Measurements from ENCODE around the gene PPP1R14C.

The PPP1R14C gene

GRCh38 chr6:150169181-150169580 lies 26.3 kb downstream of the PPP1R14C start:
- no peak for DNase-seq (ENCODE audit: low read depth, low spot score)
- no peak overlapping the region for H3K4me3 ChIP-seq (ENCODE audit: low read depth, low read length)
- CTCF ChIA-PET = interaction anchor here (1.1 to 1.4 kb wide), 2 partner anchors 11 to 89 kb away, joined by 3 read pairs; no protein-coding TSS in a partner anchor
- TF ChIP-seq, protein P1, sequence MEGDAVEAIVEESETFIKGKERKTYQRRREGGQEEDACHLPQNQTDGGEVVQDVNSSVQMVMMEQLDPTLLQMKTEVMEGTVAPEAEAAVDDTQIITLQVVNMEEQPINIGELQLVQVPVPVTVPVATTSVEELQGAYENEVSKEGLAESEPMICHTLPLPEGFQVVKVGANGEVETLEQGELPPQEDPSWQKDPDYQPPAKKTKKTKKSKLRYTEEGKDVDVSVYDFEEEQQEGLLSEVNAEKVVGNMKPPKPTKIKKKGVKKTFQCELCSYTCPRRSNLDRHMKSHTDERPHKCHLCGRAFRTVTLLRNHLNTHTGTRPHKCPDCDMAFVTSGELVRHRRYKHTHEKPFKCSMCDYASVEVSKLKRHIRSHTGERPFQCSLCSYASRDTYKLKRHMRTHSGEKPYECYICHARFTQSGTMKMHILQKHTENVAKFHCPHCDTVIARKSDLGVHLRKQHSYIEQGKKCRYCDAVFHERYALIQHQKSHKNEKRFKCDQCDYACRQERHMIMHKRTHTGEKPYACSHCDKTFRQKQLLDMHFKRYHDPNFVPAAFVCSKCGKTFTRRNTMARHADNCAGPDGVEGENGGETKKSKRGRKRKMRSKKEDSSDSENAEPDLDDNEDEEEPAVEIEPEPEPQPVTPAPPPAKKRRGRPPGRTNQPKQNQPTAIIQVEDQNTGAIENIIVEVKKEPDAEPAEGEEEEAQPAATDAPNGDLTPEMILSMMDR (IDR thresholded peaks at IDR 0.05; ENCODE audit: insufficient read depth, low read length, missing control alignments) = no peak
- POLR2A ChIA-PET = no interaction called here

- POLR2A ChIA-PET = no interaction called here
- CTCF ChIA-PET = interaction anchor here (1.1 to 1.4 kb wide), 2 partner anchors 11 to 90 kb away, joined by 3 read pairs; no protein-coding TSS in a partner anchor
- TF ChIP-seq, protein P1 (IDR thresholded peaks at IDR 0.05; ENCODE audit: insufficient read depth, low read length, missing control alignments) = no peak
- H3K4me3 ChIP-seq (ENCODE audit: low read depth, low read length) = no peak overlapping the region
- DNase-seq (ENCODE audit: low read depth, low spot score) = peak; percentile 49
Observed at GRCh38 chr6:150169609-150170008, 26.8 kb downstream of the PPP1R14C start.

DNA sequence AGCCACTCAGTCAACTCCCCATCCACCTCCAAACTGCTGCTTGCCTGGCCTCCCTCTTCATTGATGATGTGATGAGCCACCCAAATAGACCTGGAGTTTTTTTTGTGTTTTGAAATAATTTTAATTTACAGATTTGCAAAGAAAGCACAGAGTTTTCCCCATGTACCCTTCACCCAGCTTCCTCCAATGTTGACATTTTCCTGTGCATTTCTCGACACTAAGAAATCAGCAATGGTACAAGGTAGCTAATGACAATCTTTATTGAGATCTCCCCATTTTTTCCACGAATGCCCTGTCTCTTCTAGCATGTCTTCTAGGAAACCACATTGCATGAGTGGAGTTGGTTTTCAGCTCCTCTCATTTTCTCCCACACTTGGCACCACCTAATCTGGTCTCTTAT lies 30.1 kb downstream of the PPP1R14C start:
- CTCF ChIA-PET = interaction anchor here (1.1 kb wide), 1 partner anchor 222 kb away, joined by 3 read pairs; no protein-coding TSS in a partner anchor
- no peak for DNase-seq (ENCODE audit: low read depth, low spot score)
- TF ChIP-seq, protein P1 (IDR thresholded peaks at IDR 0.05; ENCODE audit: insufficient read depth, low read length, missing control alignments) = no peak
- no peak overlapping the region for H3K4me3 ChIP-seq (ENCODE audit: low read depth, low read length)
- POLR2A ChIA-PET = no interaction called here

- POLR2A ChIA-PET = no interaction called here
- no peak for DNase-seq (ENCODE audit: low read depth, low spot score)
- no peak overlapping the region for H3K4me3 ChIP-seq (ENCODE audit: low read depth, low read length)
- TF ChIP-seq, protein P1 (IDR thresholded peaks at IDR 0.05; ENCODE audit: insufficient read depth, low read length, missing control alignments) = no peak
- CTCF ChIA-PET = no interaction called here
Observed at GRCh38 chr6:150175586-150176151, 32.8 kb downstream of the PPP1R14C start.

GRCh38 chr6:150176152-150176551 lies 33.3 kb downstream of the PPP1R14C start:
- no peak overlapping the region for H3K4me3 ChIP-seq (ENCODE audit: low read depth, low read length)
- TF ChIP-seq, protein P1 (IDR thresholded peaks at IDR 0.05; ENCODE audit: insufficient read depth, low read length, missing control alignments) = no peak
- ChIA-PET CTCF (no interaction called here), POLR2A (no interaction called here)
- no peak for DNase-seq (ENCODE audit: low read depth, low spot score)

GRCh38 chr6:150176659-150177058 lies 33.8 kb downstream of the PPP1R14C start:
- CTCF ChIA-PET = no interaction called here
- TF ChIP-seq, protein P1 (IDR thresholded peaks at IDR 0.05; ENCODE audit: insufficient read depth, low read length, missing control alignments) = no peak
- POLR2A ChIA-PET = no interaction called here
- no peak overlapping the region for H3K4me3 ChIP-seq (ENCODE audit: low read depth, low read length)
- no peak for DNase-seq (ENCODE audit: low read depth, low spot score)
